Ectodermal cell (in vitro differentiated cells): ENCODE data around the gene KDM2A.

ENCODE experiments used
- H3K27ac ChIP-seq: 2 replicates; pipeline ENCODE4 v1.7.0; 2013; ENCODE audit warnings: mild to moderate bottlenecking, low read depth, low read length; ENCODE audit not compliant: insufficient read depth, poor library complexity, severe bottlenecking
- H3K27me3 ChIP-seq: 2 replicates; pipeline ENCODE4 v1.7.0; 2013; ENCODE audit warnings: mild to moderate bottlenecking, low read length; ENCODE audit not compliant: insufficient read depth, control insufficient read depth, poor library complexity, severe bottlenecking
- H3K36me3 ChIP-seq: one replicate; pipeline ENCODE4 v1.7.0; 2013; ENCODE audit warnings: low read length; ENCODE audit not compliant: control insufficient read depth, insufficient read depth
- H3K4me1 ChIP-seq: one replicate; pipeline ENCODE4 v1.7.0; 2013; ENCODE audit warnings: low read length; ENCODE audit not compliant: control insufficient read depth, insufficient read depth
- H3K4me3 ChIP-seq: 2 replicates; pipeline ENCODE4 v1.7.0; 2013; ENCODE audit warnings: low read depth, low read length, control low read depth; ENCODE audit not compliant: insufficient read depth
- H3K9me3 ChIP-seq: 2 replicates; pipeline ENCODE4 v1.7.0; 2013; ENCODE audit warnings: mild to moderate bottlenecking, low read length, moderate library complexity; ENCODE audit not compliant: control insufficient read depth
- WGBS, 2 experiments: methylation state at CpG; one replicate each; pipeline ENCODE4 v1.1.7; 2013; ENCODE audit warnings: missing lambda C conversion rate in 2 of 2; 5-methylcytosine and 5-hydroxymethylcytosine counted together

The KDM2A gene

DNA sequence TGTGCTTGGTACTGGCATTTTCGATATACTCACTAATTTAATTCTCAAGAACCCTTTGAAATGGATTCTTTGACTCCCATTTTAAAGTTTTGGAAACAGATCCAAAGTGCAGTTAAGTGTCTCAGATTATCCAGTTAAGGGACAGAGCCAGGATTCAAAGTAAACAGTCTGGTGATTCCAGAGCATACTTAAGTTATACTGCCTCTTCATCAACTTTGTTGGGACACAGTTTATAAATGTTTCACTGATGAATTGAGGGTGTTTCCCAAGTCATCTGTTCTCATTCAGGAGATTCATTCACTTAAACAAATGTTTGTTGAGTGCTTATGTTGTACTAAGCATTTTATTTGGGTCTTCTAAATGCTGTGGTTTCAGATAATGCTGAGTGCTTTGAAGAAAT is 17.1 kb downstream of the KDM2A start:
- Histone ChIP-seq H3K9me3 (no peaks in the 10 kb centered on the region), H3K27me3 (no peaks in the 10 kb centered on the region), H3K27ac (no peak overlapping the region), H3K36me3 (peaks cover 34% of the 10 kb centered on the region), H3K4me1 (no peaks in the 10 kb centered on the region), H3K4me3 (no peak overlapping the region)
- WGBS, 2 experiments = 100% methylated on average over 1 of the region's 1 CpG; no CpG with 5 or more reads in 1 of the 2 experiments

- Histone ChIP-seq H3K27me3 (no peaks in the 10 kb centered on the region), H3K4me1 (no peaks in the 10 kb centered on the region), H3K27ac (no peak overlapping the region), H3K36me3 (peaks cover 25% of the 10 kb centered on the region), H3K4me3 (no peak overlapping the region), H3K9me3 (no peaks in the 10 kb centered on the region)
- 90 to 92% methylated on average over 4 of the region's 4 CpGs for WGBS, 2 experiments
Measured at GRCh38 chr11:67138922-67139321, 19.9 kb downstream of the KDM2A start.

- 93 to 99% methylated on average over 4 to 5 of the region's 5 CpGs for WGBS, 2 experiments
Measured at GRCh38 chr11:67146516-67147226, 27.6 kb downstream of the KDM2A start.

GRCh38 chr11:67153971-67154370 is 34.9 kb downstream of the KDM2A start:
- WGBS, 2 experiments = 93 to 94% methylated on average over 2 to 4 of the region's 4 CpGs
- H3K4me1 ChIP-seq = no peaks in the 10 kb centered on the region
- H3K27ac ChIP-seq = no peak overlapping the region
- H3K9me3 ChIP-seq = no peaks in the 10 kb centered on the region
- no peaks in the 10 kb centered on the region for H3K27me3 ChIP-seq
- H3K36me3 ChIP-seq = peaks cover 5% of the 10 kb centered on the region
- H3K4me3 ChIP-seq = no peak overlapping the region

More at GRCh38 chr11:67146516-67147226, 27.6 kb downstream of the KDM2A start:
- no peaks in the 10 kb centered on the region for H3K4me1 ChIP-seq
- H3K27me3 ChIP-seq = no peaks in the 10 kb centered on the region
- H3K36me3 ChIP-seq = no peaks in the 10 kb centered on the region
- H3K4me3 ChIP-seq = no peak overlapping the region
- no peak overlapping the region for H3K27ac ChIP-seq
- no peaks in the 10 kb centered on the region for H3K9me3 ChIP-seq

DNA sequence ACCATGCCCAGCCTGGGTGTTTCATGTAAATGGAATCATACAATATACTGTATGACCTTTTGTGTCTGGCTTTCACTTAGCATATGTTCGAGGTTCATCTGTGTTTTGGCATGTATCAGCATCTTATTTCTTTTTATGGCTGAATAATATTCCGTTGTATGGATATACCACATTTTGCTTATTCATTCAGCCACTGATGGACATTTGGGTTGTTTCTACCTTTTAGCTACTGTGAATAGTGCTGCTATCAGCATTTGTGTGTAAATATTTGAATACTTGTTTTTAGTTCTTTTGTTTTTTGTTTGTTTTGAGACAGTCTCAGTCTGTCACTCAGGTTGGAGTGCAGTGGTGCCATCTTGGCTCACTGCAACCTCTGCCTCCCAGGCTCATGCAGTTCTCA is 35.7 kb downstream of the KDM2A start:
- Histone ChIP-seq H3K4me3 (no peak overlapping the region), H3K36me3 (peaks cover 5% of the 10 kb centered on the region), H3K4me1 (no peaks in the 10 kb centered on the region), H3K27me3 (no peaks in the 10 kb centered on the region), H3K27ac (no peak overlapping the region), H3K9me3 (no peaks in the 10 kb centered on the region)
- WGBS, 2 experiments = 91% methylated on average over 2 of the region's 2 CpGs; no CpG with 5 or more reads in 1 of the 2 experiments

GRCh38 chr11:67157691-67158090 is 38.6 kb downstream of the KDM2A start:
- WGBS, 2 experiments = 95 to 100% methylated on average over 3 to 4 of the region's 4 CpGs
- H3K4me3 ChIP-seq = no peak overlapping the region
- no peaks in the 10 kb centered on the region for H3K4me1 ChIP-seq
- no peaks in the 10 kb centered on the region for H3K9me3 ChIP-seq
- peaks cover 5% of the 10 kb centered on the region for H3K36me3 ChIP-seq
- no peak overlapping the region for H3K27ac ChIP-seq
- H3K27me3 ChIP-seq = no peaks in the 10 kb centered on the region

DNA sequence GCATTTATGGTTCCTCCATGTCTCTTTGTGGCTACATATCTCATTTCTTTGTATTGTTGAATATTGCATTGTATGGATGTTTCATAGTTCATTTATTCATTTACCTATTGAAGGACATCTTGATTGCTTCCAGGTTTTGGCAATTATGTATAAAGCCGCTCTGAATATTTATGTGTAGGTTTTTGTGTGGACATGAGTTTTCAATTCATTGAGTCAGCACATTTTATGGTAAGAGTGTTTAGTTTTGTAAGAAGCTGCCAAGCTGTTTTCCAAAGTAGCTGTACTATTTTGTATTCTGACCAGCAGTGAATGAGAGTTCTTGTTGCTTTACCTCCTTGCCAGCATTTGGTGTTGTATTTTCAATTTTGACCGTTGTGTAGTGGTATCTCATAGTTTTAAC is 39.2 kb downstream of the KDM2A start:
- H3K27me3 ChIP-seq = no peaks in the 10 kb centered on the region
- no peak overlapping the region for H3K27ac ChIP-seq
- 98 to 100% methylated on average over 2 of the region's 2 CpGs for WGBS, 2 experiments

DNA sequence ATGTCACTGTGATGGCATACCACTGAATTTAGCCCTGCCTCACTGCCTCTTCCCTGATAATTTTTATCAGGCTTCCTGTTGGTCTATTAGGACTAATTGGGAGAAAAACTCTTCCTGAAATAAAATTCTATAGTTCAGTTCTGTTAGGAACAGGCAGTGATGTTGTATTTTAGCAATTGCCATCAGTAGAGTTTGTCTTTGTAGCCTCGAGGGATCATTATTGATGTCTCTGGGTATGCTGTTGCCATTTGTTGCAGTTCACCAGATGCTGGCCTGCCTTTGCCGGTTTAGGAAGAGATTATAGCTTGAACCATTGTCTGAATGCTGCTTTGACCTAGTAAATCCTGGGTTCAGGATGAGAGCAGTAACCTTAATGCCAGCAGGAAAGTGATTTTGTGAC is 41.0 kb downstream of the KDM2A start:
- no peaks in the 10 kb centered on the region for H3K36me3 ChIP-seq
- WGBS, 2 experiments = 80 to 83% methylated on average over 2 of the region's 2 CpGs

More for the DNA sequence above, 39.2 kb downstream of the KDM2A start:
- no peak overlapping the region for H3K4me3 ChIP-seq
- no peaks in the 10 kb centered on the region for H3K9me3 ChIP-seq
- no peaks in the 10 kb centered on the region for H3K4me1 ChIP-seq
- peaks cover 5% of the 10 kb centered on the region for H3K36me3 ChIP-seq

GRCh38 chr11:67160872-67161783 is 42.1 kb downstream of the KDM2A start:
- 87 to 97% methylated on average over 3 to 4 of the region's 5 CpGs for WGBS, 2 experiments
- H3K27ac ChIP-seq = no peak overlapping the region

More for the DNA sequence above, 41.0 kb downstream of the KDM2A start:
- H3K27ac ChIP-seq = no peak overlapping the region
- H3K27me3 ChIP-seq = no peaks in the 10 kb centered on the region
- H3K9me3 ChIP-seq = no peaks in the 10 kb centered on the region
- no peak overlapping the region for H3K4me3 ChIP-seq
- H3K4me1 ChIP-seq = no peaks in the 10 kb centered on the region

GRCh38 chr11:67163006-67163405 is 43.9 kb downstream of the KDM2A start:
- H3K27me3 ChIP-seq = no peaks in the 10 kb centered on the region
- WGBS, 2 experiments = 96 to 100% methylated on average over 3 of the region's 3 CpGs
- no peaks in the 10 kb centered on the region for H3K4me1 ChIP-seq
- H3K9me3 ChIP-seq = no peaks in the 10 kb centered on the region
- H3K4me3 ChIP-seq = no peak overlapping the region
- H3K27ac ChIP-seq = no peak overlapping the region
- no peaks in the 10 kb centered on the region for H3K36me3 ChIP-seq

More at GRCh38 chr11:67160872-67161783, 42.1 kb downstream of the KDM2A start:
- no peaks in the 10 kb centered on the region for H3K4me1 ChIP-seq
- no peak overlapping the region for H3K4me3 ChIP-seq
- H3K27me3 ChIP-seq = no peaks in the 10 kb centered on the region
- H3K9me3 ChIP-seq = no peaks in the 10 kb centered on the region
- H3K36me3 ChIP-seq = no peaks in the 10 kb centered on the region
